ENCODE results near the gene RFX1. TPM values are rescaled to one million over a fixed set of nuclear protein-coding genes. Genes with fewer than 3 reads are reported as not detected.

Gene RFX1
- polyA plus RNA-seq, 1 donor from 2014 or later: 2.2 TPM

DNA sequence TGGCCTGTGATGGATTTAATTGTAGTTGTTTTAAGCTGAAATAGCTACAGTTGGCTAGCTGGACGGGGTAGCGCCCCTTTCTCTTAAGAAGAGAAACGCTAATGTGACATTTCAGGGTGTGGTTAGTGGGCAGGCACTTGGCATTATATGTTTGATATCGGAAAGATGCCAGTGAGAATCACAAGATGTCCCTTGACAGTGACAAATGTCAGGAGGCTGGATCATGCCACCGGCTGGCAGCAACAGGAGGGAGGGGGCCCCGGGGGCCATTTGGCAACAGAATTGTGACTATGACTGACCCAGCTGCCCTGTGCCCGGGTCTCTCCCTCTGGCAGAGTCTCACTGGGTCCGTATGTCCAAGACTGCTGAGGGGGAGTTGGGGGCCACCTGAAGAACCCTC lies 49.1 kb downstream of the RFX1 start:
- H3K27ac ChIP-seq (ENCODE audit: low read length): no peak overlapping the region
- H3K4me3 ChIP-seq (ENCODE audit: low read length): no peak overlapping the region
- H4K20me1 ChIP-seq (ENCODE audit: insufficient read depth): no peaks in the 10 kb centered on the region
- no peaks in the 10 kb centered on the region for H3K36me3 ChIP-seq (ENCODE audit: insufficient read depth, low read length)
- no peak overlapping the region for H3K9ac ChIP-seq (ENCODE audit: low read length)
- H3F3A ChIP-seq (ENCODE audit: insufficient read depth, low read length, poor library complexity, severe bottlenecking): no peaks in the 10 kb centered on the region
- TF ChIP-seq TAF1 (IDR thresholded peaks at IDR 0.05; ENCODE audit: low read depth): no peak
- H3K9me3 ChIP-seq (ENCODE audit: low read length): no peaks in the 10 kb centered on the region
- no peak overlapping the region for H3K4me2 ChIP-seq (ENCODE audit: low read length)
- no peaks in the 10 kb centered on the region for H3K27me3 ChIP-seq (ENCODE audit: insufficient read depth, low read depth, low read length)
- H3K79me2 ChIP-seq (replicated peaks; ENCODE audit: insufficient read depth, low read length): peaks cover 14% of the 10 kb centered on the region
- H3K9me2 ChIP-seq (ENCODE audit: insufficient read depth, low read length): no peaks in the 10 kb centered on the region
- no peak overlapping the region for H2AFZ ChIP-seq (ENCODE audit: low read depth, low read length)

- Histone ChIP-seq H3K36me3 (ENCODE audit: insufficient read depth, low read length) (no peaks in the 10 kb centered on the region), H3F3A (ENCODE audit: insufficient read depth, low read length, poor library complexity, severe bottlenecking) (no peaks in the 10 kb centered on the region), H4K20me1 (ENCODE audit: insufficient read depth) (no peaks in the 10 kb centered on the region), H3K9me2 (ENCODE audit: insufficient read depth, low read length) (no peaks in the 10 kb centered on the region), H3K4me3 (ENCODE audit: low read length) (no peak overlapping the region), H3K27me3 (ENCODE audit: insufficient read depth, low read depth, low read length) (no peaks in the 10 kb centered on the region), H2AFZ (ENCODE audit: low read depth, low read length) (no peak overlapping the region), H3K9me3 (ENCODE audit: low read length) (no peaks in the 10 kb centered on the region), H3K4me2 (ENCODE audit: low read length) (no peak overlapping the region), H3K9ac (ENCODE audit: low read length) (no peak overlapping the region), H3K79me2 (replicated peaks; ENCODE audit: insufficient read depth, low read length) (peaks cover 14% of the 10 kb centered on the region), H3K27ac (ENCODE audit: low read length) (no peak overlapping the region)
- TF ChIP-seq POLR2AphosphoS5 (IDR thresholded peaks at IDR 0.05) (no peak), MXI1 (conservative IDR thresholded peaks at IDR 0.05; ENCODE audit: poor library complexity, severe bottlenecking) (no peak), EP300 (conservative IDR thresholded peaks at IDR 0.05; ENCODE audit: poor library complexity, severe bottlenecking) (no peak), REST (IDR thresholded peaks at IDR 0.05; ENCODE audit: borderline replicate concordance) (no peak), TAF1 (IDR thresholded peaks at IDR 0.05; ENCODE audit: low read depth) (no peak), RAD21 (conservative IDR thresholded peaks at IDR 0.05) (no peak), SMC3 (conservative IDR thresholded peaks at IDR 0.05; ENCODE audit: poor library complexity) (no peak), EZH2 (IDR thresholded peaks at IDR 0.05; ENCODE audit: borderline replicate concordance, insufficient read depth, low read length, poor library complexity, severe bottlenecking) (no peak)
- TF ChIP-seq, protein P1, sequence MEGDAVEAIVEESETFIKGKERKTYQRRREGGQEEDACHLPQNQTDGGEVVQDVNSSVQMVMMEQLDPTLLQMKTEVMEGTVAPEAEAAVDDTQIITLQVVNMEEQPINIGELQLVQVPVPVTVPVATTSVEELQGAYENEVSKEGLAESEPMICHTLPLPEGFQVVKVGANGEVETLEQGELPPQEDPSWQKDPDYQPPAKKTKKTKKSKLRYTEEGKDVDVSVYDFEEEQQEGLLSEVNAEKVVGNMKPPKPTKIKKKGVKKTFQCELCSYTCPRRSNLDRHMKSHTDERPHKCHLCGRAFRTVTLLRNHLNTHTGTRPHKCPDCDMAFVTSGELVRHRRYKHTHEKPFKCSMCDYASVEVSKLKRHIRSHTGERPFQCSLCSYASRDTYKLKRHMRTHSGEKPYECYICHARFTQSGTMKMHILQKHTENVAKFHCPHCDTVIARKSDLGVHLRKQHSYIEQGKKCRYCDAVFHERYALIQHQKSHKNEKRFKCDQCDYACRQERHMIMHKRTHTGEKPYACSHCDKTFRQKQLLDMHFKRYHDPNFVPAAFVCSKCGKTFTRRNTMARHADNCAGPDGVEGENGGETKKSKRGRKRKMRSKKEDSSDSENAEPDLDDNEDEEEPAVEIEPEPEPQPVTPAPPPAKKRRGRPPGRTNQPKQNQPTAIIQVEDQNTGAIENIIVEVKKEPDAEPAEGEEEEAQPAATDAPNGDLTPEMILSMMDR (IDR thresholded peaks at IDR 0.05; ENCODE audit: poor library complexity, severe bottlenecking): no peak
Measured at GRCh38 chr19:13956365-13956744, 49.8 kb downstream of the RFX1 start.

All from neural cell (in vitro differentiated cells).